Panc1 (cell line): ENCODE data around the gene WNT7A.

ENCODE experiments used
- CTCF ChIP-seq: fragments of 450-650 bp; IDR thresholded peaks from 2 replicates; pipeline ENCODE4 v1.5.1; 2017; ENCODE audit warnings: mild to moderate bottlenecking
- POLR2AphosphoS5 ChIP-seq: IDR thresholded peaks from 2 replicates; pipeline ENCODE4 v1.6.1; 2012; ENCODE audit warnings: mild to moderate bottlenecking, low read depth, low read length, moderate library complexity

GRCh38 chr3:13795816-13796215, 84.1 kb downstream of the WNT7A start:
- TF ChIP-seq CTCF (no peak), POLR2AphosphoS5 (no peak)
